GM06990 (cell line): Measurements from ENCODE around the gene BLM.

Experiments
- DNase-seq: peaks from one replicate; pipeline ENCODE4 v3.0.0-alpha.2; 2011; ENCODE audit not compliant: insufficient read length; ENCODE audit errors: extremely low read depth
- H3K27me3 ChIP-seq: replicated peaks from 2 replicates; pipeline ENCODE4 v1.6.0; 2011; ENCODE audit warnings: low read length; ENCODE audit not compliant: control insufficient read depth, insufficient read depth
- H3K36me3 ChIP-seq: 2 replicates; pipeline ENCODE4 v1.5.1; 2011; ENCODE audit warnings: low read length; ENCODE audit not compliant: control insufficient read depth, insufficient read depth
- H3K4me3 ChIP-seq: replicated peaks from 2 replicates; pipeline ENCODE4 v1.5.1; 2011; ENCODE audit warnings: low read depth, mild to moderate bottlenecking, control low read depth, low read length
- TF ChIP-seq, protein P1 (sequence below): IDR thresholded peaks from 2 replicates; pipeline ENCODE4 v1.5.1; 2011; ENCODE audit warnings: low read length, control low read depth, mild to moderate bottlenecking, inconsistent platforms; ENCODE audit not compliant: insufficient read depth, poor library complexity, severe bottlenecking

The BLM gene

DNA sequence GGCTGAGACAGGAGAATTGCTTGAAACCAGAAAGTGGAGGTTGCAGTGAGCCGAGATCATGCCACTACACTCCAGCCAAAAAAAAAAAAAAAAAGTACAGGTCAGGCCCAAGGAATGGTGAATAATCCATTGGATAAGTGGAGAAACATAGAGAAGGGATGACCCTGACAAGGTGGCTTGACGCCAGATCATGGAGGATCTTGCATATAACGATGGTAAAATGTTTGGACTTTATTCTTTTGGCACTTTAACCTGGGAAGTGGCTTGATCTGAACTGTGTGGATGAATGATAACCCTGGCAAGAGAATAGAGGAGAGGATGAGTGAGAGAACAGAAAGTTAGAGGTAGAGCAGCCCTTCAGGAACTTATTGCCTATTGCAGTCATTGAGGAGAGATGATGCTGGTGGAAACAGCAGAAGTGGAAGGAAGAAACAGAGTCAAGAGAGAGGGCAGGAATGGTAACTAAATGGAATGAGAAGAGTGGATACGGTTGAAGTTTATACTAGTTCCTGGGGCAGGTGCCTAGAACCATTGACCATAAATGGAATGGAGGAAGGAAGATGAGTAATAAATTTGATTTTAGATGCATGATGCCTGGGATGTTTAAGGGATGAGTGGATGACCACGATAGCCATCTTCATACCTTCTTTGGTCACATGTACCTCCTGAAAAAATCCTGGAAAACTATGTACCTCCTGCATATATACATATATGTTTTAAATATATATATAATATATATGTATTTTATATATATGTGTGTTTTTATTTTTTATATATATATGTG lies 57.8 kb downstream of the BLM start:
- no peak for DNase-seq

DNA sequence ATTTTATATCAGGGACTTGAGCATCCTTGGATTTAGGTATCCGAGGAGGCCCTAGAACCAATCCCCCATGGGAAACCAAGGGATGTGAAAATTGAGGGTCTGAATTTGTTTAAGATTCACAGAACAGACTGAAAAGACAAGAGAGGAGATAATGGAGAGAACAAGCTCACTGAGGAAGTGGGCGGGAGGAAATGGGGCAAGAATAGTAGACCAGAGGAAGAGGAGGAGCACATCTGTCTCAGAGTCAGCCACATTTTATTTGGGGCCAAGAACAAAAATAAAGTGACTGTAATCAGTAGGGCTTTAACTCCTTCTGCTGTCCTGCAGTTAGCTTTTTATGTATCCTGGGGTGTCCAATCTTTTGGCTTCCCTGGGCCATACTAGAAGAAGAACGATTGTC lies 63.8 kb downstream of the BLM start:
- H3K4me3 ChIP-seq = no peak overlapping the region
- H3K27me3 ChIP-seq = no peaks in the 10 kb centered on the region
- TF ChIP-seq, protein P1, sequence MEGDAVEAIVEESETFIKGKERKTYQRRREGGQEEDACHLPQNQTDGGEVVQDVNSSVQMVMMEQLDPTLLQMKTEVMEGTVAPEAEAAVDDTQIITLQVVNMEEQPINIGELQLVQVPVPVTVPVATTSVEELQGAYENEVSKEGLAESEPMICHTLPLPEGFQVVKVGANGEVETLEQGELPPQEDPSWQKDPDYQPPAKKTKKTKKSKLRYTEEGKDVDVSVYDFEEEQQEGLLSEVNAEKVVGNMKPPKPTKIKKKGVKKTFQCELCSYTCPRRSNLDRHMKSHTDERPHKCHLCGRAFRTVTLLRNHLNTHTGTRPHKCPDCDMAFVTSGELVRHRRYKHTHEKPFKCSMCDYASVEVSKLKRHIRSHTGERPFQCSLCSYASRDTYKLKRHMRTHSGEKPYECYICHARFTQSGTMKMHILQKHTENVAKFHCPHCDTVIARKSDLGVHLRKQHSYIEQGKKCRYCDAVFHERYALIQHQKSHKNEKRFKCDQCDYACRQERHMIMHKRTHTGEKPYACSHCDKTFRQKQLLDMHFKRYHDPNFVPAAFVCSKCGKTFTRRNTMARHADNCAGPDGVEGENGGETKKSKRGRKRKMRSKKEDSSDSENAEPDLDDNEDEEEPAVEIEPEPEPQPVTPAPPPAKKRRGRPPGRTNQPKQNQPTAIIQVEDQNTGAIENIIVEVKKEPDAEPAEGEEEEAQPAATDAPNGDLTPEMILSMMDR = no peak
- no peaks in the 10 kb centered on the region; the same call in 1 of the 2 replicates for H3K36me3 ChIP-seq
- no peak for DNase-seq

More for the DNA sequence above, 57.8 kb downstream of the BLM start:
- TF ChIP-seq, protein P1 = no peak
- no peaks in the 10 kb centered on the region for H3K27me3 ChIP-seq
- no peak overlapping the region for H3K4me3 ChIP-seq
- H3K36me3 ChIP-seq = no peaks in the 10 kb centered on the region; the same call in 1 of the 2 replicates

DNA sequence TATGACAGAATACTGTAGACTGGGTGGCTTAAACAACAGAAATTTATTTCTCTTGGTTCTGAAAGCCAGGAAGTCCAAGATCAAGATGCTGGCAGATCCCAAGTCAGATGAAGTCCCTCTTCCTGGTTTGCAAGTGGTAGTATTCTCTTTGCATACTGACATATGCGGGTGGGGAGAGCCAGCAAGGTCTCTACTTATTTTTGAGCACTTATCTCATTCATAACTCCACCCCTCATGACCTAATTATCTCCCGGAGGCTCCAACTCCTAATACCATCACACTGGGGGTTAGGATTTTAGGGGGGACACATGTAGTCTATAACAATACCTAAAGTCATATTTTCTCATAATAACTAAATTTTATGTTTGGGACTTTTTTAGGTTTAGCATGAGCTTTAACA lies 65.3 kb downstream of the BLM start:
- Histone ChIP-seq H3K27me3 (no peaks in the 10 kb centered on the region), H3K36me3 (no peaks in the 10 kb centered on the region), H3K4me3 (no peak overlapping the region)
- TF ChIP-seq, protein P1 = no peak
- DNase-seq = no peak

DNA sequence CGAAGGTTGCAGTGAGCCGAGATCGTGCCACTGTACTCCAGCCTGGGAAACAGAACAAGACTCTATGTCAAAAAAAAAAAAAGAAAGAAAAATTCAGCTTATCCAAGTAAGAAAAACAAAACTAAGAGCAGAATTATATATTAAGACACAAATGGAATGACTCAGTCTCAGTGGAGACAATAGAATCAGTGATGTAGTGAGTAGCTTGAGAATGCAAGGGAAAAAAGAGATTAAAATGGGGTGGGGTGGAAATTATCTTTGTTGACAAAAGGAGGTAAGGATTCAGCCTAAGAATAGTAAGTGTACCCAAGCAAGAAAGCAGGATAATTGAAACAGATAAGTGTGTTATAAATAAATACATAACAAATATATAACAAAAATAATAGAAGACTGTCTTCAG lies 70.7 kb downstream of the BLM start:
- TF ChIP-seq, protein P1 = no peak
- Histone ChIP-seq H3K4me3 (no peak overlapping the region), H3K27me3 (no peaks in the 10 kb centered on the region), H3K36me3 (peaks cover 1% of the 10 kb centered on the region)
- DNase-seq = no peak

DNA sequence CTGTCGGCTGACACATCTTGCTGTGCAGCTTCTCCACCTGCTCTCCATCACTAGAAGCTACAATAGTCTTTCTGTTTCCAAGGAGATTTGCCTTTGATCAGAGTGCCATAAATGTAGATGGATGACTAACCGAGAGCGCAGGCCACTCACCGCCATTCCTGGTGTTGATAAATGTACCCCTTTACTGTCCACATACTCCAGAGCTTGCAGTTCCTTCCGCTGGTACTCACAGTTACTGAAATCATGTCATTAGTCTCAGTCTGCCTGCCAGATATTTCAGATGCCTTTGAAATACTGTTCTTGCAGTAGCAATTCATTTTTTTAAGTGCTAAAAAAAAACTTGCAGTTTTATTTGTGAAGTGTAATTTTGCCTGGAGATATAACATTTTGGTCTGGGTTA lies 72.3 kb downstream of the BLM start:
- no peak for DNase-seq
- TF ChIP-seq, protein P1 = no peak
- no peaks in the 10 kb centered on the region for H3K27me3 ChIP-seq
- H3K4me3 ChIP-seq = no peak overlapping the region
- peaks cover 3% of the 10 kb centered on the region for H3K36me3 ChIP-seq
